Measurements from ENCODE around the gene BRAT1.
"Not testable (repeated sequence)": the region's sequence is repeated elsewhere in the genome, so short reads cannot be mapped to it uniquely, and the experiment has no call there.

BRAT1 gene

DNA sequence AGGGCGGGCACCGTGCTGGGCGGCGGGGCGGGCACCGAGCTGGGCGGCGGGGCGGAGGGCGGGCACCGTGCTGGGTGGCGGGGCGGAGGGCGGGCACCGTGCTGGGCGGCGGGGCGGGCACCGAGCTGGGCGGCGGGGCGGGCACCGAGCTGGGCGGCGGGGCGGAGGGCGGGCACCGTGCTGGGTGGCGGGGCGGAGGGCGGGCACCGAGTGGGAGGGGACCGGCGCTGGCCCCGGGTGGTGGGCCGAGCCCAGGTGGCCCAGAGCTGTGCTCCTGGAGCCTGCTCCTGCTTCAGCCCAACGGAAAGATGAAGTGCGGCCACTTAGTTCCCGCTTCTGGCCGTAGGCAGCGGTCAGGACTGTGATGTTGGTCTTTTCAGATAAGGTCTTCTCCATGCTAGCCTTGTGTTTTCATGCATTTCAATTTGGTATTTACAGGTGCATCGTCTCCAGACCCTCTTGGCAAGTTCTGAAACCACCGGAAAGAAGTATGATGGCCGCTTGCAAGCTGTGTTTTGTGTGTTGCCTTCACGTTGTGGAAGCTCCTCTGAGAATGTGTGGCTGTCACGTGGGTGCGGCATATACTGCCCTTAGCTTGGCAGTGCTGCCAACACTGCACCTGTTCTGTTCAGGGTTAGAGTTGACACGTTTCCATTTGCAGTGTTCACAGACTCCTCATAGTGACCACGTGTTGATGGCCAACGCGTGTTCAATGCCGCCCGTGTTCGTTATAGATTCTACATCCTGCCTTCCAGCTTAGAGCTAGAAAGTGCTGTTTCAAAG is 28.7 kb upstream of the BRAT1 start:
- DNase-seq = no peak

DNA sequence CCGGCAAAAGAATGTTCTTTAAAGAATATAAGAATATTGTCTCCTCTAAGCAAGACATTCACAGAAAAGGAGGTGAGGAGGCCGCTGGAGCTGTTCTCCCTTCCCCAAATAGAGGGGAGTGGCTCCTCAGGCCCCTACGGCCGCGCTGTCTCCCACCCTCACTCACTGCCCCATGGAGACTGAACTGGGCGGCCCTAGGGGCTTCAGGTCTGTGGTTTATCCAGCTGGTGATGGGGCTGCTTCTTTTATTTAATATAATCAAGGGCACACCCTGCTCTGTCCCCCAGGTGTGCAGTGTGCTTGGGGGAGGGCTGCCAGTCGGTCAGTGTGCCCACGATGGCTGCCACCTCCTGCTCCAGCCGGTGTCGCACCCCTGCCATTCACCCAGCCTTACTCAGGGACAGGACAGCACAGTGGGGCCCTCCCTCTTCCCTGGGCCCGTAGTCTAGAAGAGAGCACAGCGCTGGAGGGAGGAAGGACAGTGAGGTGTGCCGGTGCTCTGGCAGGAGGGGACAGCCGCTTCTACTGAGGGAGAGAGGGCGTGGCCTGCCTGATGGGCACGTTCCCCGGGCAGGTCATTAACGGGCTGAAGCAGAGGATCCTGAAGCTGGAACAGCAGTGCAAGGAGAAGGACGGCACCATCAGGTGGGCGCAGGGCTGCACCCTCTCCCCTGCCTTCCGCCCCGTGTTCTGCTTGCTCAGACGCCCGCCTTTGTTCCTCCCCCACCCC is 26.8 kb upstream of the BRAT1 start:
- no peak for DNase-seq

DNA sequence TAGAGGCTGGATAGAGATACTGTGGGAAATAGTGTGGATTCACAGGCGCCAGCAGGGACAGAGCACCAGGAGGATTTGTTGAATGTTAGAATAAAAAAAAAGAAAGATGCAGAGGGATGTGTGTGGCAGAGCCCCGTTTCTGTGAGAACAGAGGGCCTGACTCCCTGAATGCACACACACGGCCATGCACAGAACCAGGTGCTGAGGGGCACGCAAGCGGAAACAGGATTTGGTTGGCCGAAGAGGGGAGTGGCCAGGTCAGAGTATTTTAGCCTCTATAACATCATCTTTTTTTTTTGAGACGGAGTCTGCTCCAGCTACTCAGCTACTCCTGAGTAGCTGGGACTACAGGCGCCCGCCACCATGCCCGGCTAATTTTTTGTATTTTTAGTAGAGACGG is 25.3 kb upstream of the BRAT1 start:
- no peak for DNase-seq

DNA sequence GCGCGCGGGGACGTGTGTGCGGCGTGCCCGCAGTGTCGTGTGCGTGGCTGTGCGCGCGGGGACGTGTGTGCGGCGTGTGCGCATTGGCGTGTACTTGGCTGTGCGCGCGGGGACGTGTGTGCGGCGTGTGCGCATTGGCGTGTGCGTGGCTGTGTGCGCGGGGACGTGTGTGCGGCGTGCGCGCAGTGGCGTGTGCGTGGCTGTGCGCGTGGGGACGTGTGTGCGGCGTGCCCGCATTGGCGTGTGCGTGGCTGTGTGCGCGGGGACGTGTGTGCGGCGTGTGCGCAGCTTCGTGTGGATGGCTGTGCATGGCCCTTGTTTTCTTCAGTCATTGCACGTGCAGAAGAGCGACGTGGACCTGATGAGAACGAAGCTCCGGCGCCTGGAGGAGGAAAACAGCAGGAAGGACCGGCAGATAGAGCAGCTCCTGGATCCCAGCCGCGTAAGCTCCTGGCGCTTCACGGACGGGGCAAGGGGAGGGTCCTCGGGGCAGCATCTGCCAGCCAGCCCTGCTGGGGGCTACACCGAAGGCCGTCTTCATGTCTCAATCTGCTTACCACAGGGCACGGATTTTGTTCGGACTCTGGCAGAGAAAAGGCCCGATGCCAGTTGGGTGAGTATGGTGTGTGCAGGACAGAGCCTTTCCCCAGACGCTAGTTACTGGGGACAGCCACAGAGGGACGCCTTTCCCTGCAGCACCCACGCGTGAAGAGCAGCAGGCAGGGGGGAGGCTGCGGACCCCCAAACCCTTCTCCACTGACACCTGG is 22.8 kb upstream of the BRAT1 start:
- no peak for DNase-seq

DNA sequence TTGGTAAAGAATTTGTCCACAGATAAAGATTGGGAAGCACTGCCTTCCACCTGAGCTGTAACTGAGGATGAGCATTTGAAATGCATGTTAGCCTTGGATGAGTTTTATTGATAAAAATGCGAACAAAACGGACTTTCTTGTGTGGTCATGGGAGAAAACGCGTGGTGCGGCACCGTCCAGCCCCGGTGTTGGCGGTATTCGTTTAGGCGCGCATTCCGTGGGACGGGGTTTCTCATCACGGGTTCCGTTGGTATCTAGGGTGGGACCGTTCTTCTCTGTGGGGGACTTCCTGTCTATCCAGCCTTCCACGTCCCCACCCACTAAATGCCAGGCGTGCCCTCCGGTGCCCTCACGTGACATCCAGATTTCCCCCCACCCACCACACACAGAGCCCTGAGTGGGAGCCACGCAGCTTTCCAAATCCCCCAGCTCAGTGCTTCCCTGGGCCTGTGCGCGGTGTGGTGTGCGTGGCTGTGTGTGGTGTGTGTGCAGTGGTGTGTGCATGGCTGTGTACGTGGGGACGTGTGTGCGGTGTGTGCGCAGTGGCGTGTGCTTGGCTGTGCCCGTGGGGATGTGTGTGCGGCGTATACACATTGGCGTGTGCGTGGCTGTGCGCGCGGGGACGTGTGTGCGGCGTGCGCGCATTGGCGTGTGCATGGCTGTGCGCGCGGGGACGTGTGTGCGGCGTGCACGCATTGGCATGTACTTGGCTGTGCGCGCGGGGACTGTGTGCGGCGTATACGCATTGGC is 21.6 kb upstream of the BRAT1 start:
- no peak for DNase-seq

DNA sequence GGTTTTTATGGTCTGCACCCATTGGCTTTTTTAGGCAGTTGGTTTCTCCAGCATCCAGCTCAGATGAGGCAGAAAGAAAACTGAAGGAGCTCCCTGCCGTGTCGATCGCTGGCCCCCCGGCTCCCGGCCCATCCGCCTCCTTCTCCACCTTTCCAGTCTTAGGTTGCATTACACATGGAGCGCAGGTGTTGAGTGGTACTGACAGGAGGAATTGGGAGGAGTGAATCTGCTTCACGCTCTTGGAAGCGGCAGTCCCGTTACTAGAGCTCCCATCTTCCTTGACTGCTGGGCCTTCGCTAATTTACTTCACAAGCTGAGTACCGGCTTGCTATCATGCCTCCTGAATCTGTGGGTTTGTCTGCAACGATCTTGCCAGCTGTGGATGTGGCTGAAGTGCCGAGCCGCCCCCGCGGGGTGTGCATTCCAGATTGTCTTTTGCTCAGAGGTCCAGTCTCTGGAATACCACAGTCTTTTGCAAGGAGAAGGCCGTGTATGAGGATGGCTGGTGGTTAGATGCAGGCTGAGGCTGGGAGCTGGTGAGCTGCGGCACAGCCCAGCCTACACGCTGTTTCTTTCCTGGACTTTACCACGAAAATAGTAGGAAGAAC is 20.5 kb upstream of the BRAT1 start:
- no peak for DNase-seq

DNA sequence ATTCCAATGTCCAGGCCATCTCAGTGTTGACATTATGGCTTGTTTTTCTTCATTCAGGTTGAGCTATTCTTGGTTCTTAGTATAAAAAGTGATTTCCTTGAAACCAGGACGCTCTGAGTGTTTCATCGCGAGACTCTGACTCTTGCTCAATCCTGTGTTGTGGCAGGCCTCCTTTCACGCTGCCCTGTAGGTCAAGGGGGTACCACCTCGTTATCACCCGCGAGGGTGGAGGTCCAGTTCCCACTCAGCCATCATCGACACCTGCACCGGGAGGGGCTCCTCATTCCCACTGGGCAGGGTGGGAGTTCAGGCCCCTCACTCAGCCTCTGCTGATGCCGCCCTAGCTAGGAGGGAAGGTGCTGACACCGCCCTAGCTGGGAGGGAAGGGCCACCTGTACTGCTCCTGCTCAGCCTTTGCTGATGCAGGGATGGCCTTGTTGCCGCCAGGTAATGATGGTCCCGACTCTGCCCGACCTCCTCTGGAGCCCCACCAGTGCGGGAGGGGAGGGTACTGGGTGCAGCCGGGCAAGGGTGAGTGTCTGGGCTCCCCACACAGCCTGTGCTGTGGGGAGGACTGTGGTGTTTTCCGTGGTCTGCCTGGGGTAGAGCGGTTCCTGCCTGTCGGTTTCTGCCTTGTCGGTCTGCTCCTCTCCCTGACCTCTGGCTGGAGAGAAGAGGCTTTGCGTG is 19.9 kb upstream of the BRAT1 start:
- DNase-seq = no peak

DNA sequence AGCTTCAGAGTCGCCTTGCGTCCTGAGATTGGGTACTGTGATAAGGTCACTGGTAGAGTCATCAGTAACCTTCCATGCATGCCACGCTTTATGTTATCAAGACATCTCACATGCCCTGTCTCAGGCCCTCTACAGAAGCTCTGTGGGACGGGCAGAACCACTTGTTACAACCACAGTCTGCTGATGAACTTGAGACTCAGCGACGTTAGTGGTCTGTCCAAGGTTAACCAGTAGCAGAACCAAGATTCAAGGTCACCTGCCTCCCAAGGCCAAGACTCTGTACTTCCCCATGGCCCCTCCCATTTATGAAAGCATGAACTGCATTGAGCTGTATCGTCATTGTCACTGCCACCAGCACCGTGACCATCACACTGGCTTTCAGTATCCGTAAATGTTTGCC is 18.4 kb upstream of the BRAT1 start:
- DNase-seq = no peak

DNA sequence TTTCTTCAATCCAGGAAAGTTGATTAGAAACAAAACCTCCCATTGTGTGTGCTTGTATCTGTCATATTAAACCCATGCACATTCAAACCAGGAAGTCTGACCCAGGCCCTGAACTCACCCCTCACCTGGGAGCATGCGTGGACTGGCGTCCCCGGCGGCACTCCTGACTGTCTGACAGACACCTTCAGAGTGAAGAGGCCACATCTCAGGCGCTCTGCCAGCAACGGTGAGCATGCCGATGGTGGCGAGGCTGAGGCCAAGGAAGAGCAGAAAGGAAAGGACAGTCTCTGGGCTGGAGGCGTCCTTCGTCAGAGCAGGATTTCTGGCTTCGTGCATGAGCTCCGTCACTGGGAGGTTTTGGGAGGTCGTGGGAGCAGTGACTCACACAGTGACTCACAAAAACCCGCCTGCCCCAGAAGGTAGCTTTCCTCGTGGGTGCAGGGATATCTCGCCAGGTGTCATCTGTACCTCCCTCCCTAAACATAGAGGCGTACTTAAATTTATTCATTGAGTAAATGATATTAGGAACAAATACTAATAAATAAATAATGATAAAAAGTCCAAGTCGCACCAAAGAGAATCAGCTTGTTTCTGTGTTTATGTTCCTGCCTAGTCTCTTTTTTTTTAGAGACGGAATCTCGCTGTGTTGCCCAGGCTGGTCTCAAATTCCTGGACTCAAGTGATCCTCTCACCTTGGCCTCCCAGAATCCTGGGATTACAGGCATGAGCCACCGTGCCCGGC is 16.9 kb upstream of the BRAT1 start:
- DNase-seq = no peak

DNA sequence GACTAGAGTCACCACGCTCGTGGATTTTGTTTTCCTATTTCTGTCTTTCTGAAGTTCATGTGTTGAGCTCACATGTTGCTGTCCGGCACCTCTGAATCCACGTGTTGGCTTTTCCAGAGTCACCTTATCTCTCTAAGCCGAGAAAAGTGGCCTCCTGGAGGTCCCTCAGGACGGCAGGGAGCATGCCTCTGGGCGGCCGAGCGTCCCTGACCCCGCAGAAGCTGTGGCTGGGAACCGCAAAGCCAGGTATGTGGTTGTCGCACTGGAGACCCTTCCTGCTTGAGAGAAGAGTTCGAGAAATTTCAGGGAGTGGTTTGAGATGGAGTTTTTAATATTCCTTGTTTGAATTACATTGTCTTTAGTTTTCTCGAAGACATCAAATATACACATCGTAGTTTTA is 16.1 kb upstream of the BRAT1 start:
- DNase-seq = no peak

DNA sequence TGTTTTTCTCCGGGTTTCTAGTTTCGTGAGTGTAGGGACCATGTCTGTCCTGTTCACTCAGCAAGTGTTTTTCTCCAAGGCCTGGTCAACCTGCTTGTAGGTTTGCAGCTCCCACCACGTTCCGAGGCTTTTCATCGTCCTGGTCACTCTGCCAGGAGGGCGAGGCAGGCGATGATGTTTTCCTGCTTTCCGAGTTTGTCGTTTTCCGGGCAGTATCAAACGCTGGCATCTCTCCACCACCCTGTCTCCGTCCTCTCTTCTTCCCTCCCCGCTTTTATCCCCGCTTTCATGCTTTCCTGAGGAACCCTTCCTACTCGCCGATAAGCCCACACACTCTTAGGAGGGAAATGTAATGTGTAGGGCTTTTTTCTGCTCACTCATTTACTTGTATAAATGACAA is 14.7 kb upstream of the BRAT1 start:
- DNase-seq = no peak

DNA sequence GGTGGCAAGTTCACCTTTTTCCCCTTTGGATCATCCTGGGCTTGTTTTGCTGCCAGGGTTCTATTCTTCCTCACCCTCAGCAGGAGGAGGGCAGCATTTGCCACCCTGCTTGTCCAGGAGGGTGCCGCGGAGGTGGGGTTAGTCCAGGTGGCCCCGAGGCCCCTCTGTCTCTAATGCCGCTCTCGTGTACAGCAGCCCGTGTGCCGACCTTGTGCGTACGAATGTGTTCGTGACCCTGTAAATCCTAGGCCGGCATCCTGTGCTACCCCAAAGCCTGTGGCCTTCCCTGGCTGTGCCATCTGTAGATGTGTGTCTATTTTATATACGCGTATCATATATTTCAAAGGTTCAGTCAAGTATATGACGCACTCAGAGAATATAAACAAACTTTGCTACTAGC is 14.1 kb upstream of the BRAT1 start:
- DNase-seq = no peak

DNA sequence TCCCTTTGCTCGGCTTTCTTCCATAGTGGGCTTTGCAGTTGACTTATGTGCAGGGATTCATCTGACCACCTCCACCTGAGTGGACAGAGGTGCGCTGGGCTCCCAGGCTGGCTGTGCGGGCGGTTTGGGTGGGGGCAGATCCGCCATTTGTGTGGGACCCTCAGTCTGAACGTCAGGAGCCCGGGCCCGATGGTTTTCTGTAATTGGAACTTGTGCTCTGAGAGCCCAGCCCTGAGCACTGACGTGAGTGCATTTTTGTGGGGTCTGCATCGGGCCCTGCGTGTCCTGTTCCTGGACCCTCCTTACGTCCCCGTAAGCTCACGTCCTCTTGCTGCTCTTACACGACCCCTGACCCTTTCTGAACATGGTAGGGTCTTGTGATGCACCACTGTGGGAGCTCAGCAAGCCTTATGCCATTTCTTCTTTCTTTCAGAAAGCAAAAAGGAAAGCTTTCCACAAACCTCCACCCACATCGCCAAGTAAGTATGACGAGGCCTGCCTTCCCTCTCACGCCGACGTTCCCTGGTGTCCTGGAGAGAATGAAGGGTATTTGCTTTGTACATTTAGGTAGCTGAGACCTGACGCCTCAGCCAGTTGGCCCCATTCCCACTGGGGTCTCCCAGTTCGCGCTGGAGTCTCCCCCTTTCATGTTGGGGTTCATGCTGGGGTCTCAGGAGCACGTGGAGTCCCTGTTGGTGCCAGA is 13.3 kb upstream of the BRAT1 start:
- no peak for DNase-seq

DNA sequence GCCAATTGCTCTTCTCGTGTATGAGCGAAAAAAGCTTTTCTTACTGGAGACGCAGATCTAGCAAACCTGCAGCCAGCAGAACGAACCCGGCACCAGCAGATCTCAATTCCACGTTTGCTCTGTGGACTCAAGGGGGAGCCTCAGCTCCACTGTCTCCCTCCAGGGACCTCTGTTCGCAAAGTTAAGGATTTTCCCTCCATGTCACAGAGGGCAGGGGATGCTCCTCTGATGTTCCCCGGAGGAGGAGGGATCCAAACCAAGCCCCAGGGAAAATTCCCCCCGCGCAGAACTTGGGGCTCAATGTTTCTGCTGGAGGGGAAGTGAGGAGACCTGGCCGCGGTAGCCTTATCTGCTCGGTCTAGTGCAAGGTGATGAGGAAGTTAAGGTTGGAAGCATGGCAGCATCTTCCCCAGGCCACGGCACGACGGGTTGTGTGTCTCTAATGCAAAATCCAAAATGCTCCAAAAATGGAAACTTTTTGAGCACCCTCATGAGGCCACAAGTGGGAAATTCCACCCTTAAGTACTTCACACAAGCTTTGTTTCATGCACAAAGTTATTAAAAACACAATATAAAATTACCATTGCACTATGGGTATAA is 12.5 kb upstream of the BRAT1 start:
- no peak for DNase-seq

DNA sequence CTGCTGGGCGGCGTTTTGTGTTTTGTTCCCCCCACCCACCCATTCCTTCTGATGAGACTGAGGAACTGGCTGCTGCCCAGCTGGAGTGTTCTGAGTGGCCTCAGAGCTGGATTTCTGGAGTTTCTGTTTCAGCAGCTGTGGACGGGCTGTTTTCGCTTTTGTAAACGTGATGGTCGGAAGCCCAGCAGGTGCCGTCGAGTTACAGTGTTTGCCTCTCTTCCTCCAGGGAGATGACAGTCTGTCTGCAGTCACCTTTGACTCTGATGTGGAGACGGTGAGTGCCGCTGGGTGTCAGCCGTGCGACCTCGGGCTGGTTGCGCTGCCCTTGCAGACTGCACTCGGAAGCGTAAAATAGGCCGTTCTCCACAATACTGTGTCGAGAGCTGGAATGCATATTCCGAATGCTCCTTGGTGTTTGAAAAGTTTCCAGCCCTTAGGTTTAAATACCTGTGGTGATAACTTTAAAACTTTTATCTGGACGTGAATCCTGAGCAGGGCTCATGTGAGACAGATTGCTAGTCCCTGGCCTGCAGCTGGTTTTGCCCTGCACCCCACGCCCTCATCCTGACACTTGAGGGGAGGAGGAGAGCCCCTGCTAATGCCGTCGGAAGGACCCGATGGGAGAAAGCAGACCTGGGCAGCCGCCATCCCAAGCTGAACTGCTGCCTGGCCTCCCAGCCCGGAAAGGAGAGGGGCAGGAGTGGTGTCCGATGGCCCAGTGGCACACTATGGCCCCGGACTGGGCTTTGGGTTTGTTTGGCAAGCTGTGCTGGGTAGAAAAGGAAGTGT is 11.8 kb upstream of the BRAT1 start:
- DNase-seq = no peak

DNA sequence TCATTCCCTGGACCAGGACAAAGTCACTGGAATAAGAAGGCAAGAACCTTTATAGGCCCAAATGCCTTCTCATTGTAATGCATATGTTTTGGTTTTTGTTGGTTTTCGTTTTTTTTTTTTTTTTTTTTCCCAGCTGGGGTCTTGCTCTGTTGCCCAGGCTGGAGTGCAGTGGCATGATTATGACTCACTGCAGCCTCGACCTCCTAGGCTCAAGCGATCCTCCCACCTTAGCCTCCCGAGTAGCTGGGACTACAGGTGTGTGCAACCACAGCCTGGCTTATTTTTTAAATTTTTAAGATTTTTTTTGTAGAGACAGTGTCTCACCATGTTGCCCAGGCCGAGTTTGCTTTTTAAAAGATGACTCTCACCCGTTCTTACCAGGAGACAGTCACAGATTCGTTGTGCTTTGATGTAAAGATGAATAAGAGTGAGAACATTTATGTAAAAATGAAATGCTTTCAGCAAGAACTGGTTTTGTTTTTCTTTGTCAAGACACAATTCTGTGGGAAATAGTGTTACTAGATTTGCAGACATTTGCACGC is 11.1 kb upstream of the BRAT1 start:
- DNase-seq = no peak

DNA sequence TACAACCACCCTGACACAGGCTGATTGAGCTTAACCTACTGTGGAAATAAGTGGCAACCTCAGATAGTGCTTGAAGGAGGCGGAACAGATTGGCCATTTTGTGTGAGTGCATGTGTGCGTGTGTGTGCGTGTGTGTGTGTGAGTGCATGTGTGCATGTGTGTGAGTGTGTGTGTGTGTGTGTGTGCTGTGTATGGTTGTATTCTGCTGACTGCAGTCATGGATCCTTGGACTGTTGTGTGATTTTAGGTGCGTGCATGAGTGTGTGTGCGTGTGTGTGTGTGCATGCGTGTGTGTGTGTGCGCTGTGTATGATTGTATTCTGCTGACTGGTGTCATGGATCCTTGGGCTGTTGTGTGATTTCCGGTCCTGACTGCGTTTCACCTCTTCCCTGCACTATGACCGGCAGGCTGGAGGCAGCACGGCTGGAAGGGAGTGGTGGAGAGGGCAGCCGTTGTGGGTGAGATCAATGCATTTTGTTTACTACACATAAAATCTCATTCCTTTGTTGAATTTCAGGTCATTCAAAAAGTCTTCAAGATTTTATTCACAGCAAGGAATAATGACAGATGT is 9.7 kb upstream of the BRAT1 start:
- DNase-seq = no peak

DNA sequence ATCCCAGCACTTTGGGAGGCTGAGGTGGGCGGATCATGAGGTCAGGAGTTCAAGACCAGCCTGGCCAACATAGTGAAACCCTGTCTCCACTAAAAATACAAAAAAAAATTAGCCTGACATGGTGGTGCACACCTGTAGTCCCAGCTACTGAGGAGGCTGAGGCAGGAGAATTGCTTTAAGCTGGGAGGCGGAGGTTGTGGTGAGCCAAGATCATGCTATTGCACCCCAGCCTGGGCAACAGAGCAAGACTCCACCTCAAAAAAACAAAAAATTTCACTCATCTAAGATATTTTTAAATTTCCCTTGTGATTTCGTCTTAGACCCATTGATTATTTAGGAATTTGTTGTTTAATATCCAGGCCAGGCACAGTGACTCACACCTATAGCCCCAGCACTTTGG is 8.6 kb upstream of the BRAT1 start:
- not testable (repeated sequence) for DNase-seq

All from activated naive CD4-positive, alpha-beta T cell (primary cell).